CMK (cell line): Measurements from ENCODE around the gene NGDN.

Source experiments
- DNase-seq: peaks from one replicate; pipeline ENCODE4 v3.0.0-alpha.2; 2010; ENCODE audit warnings: low read depth

Gene NGDN

GRCh38 chr14:23522643-23523198 is 53.2 kb downstream of the NGDN start:
- no peak for DNase-seq

- no peak for DNase-seq
Measured at GRCh38 chr14:23523229-23524016, 53.9 kb downstream of the NGDN start.

GRCh38 chr14:23524954-23525353 is 55.5 kb downstream of the NGDN start:
- DNase-seq: no peak

GRCh38 chr14:23525611-23526010 is 56.1 kb downstream of the NGDN start:
- no peak for DNase-seq
